GM18858 (cell line): ENCODE measurements around the gene LUM.
A peak's percentile ranks its signal among the peaks of the same experiment; 100 is the strongest.

Source experiments
- ATAC-seq: cut with Tn5 transposase; IDR thresholded peaks from one replicate; pipeline ENCODE4 v1.9.1; 2021; ENCODE audit not compliant: unreplicated experiment

LUM gene

GRCh38 chr12:91077228-91077954 is 33.9 kb downstream of the LUM start:
- peak; percentile 41 for ATAC-seq

- no peak for ATAC-seq
Measured at GRCh38 chr12:91074851-91075250, 36.4 kb downstream of the LUM start.

- ATAC-seq, result no peak
Measured at GRCh38 chr12:91074154-91074709, 37.1 kb downstream of the LUM start.

GRCh38 chr12:91073426-91073825 is 37.9 kb downstream of the LUM start:
- no peak for ATAC-seq

GRCh38 chr12:91072931-91073330 is 38.4 kb downstream of the LUM start:
- ATAC-seq, result no peak

- ATAC-seq, result no peak
Measured at GRCh38 chr12:91070936-91071335, 40.4 kb downstream of the LUM start.

GRCh38 chr12:91065396-91065795 is 45.9 kb downstream of the LUM start:
- ATAC-seq, result no peak

- ATAC-seq, result no peak
Measured at GRCh38 chr12:91064640-91065039, 46.7 kb downstream of the LUM start.

- no peak for ATAC-seq
Measured at GRCh38 chr12:91061091-91061490, 50.2 kb downstream of the LUM start.

- no peak for ATAC-seq
Measured at GRCh38 chr12:91059211-91059610, 52.1 kb downstream of the LUM start.

GRCh38 chr12:91058786-91059185 is 52.5 kb downstream of the LUM start:
- no peak for ATAC-seq

- no peak for ATAC-seq
Measured at GRCh38 chr12:91057368-91058165, 53.7 kb downstream of the LUM start, which contains the start of gene KERA. Gene KERA (minus strand): TSS chr12:91058024. CDS start chr12:91056281, 1,743 bp downstream.

- ATAC-seq, result no peak
Measured at GRCh38 chr12:91056488-91056887, 54.8 kb downstream of the LUM start.

- no peak for ATAC-seq
Measured at GRCh38 chr12:91055976-91056375, 55.3 kb downstream of the LUM start.

GRCh38 chr12:91053951-91054715 is 57.2 kb downstream of the LUM start:
- ATAC-seq, result no peak
